Thymus (tissue), 11 donors: ENCODE data around the gene HAT1. TPM values are rescaled to one million over a fixed set of nuclear protein-coding genes. Genes with fewer than 3 reads are reported as not detected.
"Not testable (repeated sequence)": the region's sequence is repeated elsewhere in the genome, so short reads cannot be mapped to it uniquely, and the experiment has no call there.

Experiments used
- DNase-seq, 9 donors: peaks; one replicate each; pipeline ENCODE4 v3.0.0-alpha.2; 2013; ENCODE audit warnings: low spot score in 9 of 9, low read depth in 6 of 9, missing footprints in 1 of 9
- H3K27ac ChIP-seq, 2 donors: one replicate each; pipeline ENCODE4 v1.5.1; 2013; ENCODE audit warnings: control low read depth in 1 of 2, low read depth in 1 of 2, low read length in 1 of 2, mild to moderate bottlenecking in 1 of 2, moderate library complexity in 1 of 2
- H3K27me3 ChIP-seq, 2 donors: one replicate each; pipeline ENCODE4 v1.5.1; 2013; ENCODE audit warnings: low read length in 1 of 2; ENCODE audit not compliant: control insufficient read depth in 2 of 2, insufficient read depth in 1 of 2
- H3K36me3 ChIP-seq, 2 donors: one replicate each; pipeline ENCODE4 v1.5.1; 2013; ENCODE audit warnings: low read length in 1 of 2, mild to moderate bottlenecking in 1 of 2, moderate library complexity in 1 of 2; ENCODE audit not compliant: control insufficient read depth in 2 of 2, insufficient read depth in 2 of 2
- H3K4me1 ChIP-seq, 2 donors: one replicate each; pipeline ENCODE4 v1.5.1; 2013; ENCODE audit warnings: low read length in 2 of 2; ENCODE audit not compliant: control insufficient read depth in 2 of 2, insufficient read depth in 2 of 2
- H3K4me3 ChIP-seq, 2 donors: one replicate each; pipeline ENCODE4 v1.5.1; 2013; ENCODE audit warnings: low read length in 2 of 2, control low read depth in 1 of 2, mild to moderate bottlenecking in 1 of 2
- H3K9me3 ChIP-seq, 2 donors: one replicate each; pipeline ENCODE4 v1.5.1; 2013; ENCODE audit warnings: low read length in 1 of 2, mild to moderate bottlenecking in 1 of 2; ENCODE audit not compliant: control insufficient read depth in 2 of 2, insufficient read depth in 1 of 2
- WGBS: extraction: QIAGEN DNeasy Blood & Tissue Kit; methylation state at CpG from one replicate; pipeline ENCODE4 v1.1.7; 2013; 5-methylcytosine and 5-hydroxymethylcytosine counted together
- polyA plus RNA-seq: library from polyadenylated mRNA; stranded (reverse); fragments of 200-250 nt; gene quantifications from one replicate; pipeline ENCODE4 v1.2.3, GENCODE V29; 2013
- total RNA-seq: library from RNA; stranded (reverse); fragments of 120-200 nt; gene quantifications from one replicate; pipeline ENCODE4 v1.2.4, GENCODE V29; 2013
- donor health status: healthy.

The HAT1 gene
- total and polyA plus RNA-seq, 2 donors, result 53.2 to 74.3 TPM

- Histone ChIP-seq H3K27me3 (no peaks in the 10 kb centered on the region), H3K36me3 (peaks cover 14 to 33% of the 10 kb centered on the region in 2 donors), H3K4me1 (no peaks in the 10 kb centered on the region), H3K9me3 (peaks cover 0 to 2% of the 10 kb centered on the region in 2 donors), H3K4me3 (no peak overlapping the region), H3K27ac (no peak overlapping the region)
- 99% methylated on average over 2 of the region's 2 CpGs for WGBS
- DNase-seq, result no peak
These were observed 50.2 kb downstream of the HAT1 start for GRCh38 chr2:171972329-171972982.

GRCh38 chr2:171979103-171979502 lies 56.8 kb downstream of the HAT1 start:
- 98% methylated on average over 4 of the region's 4 CpGs for WGBS
- no peak for DNase-seq
- H3K36me3 ChIP-seq, result peaks cover 29 to 39% of the 10 kb centered on the region in 2 donors
- no peaks in the 10 kb centered on the region for H3K9me3 ChIP-seq
- H3K4me1 ChIP-seq, result no peaks in the 10 kb centered on the region
- no peaks in the 10 kb centered on the region for H3K27me3 ChIP-seq
- H3K27ac ChIP-seq, result no peak overlapping the region
- H3K4me3 ChIP-seq, result no peak overlapping the region

GRCh38 chr2:171983924-171984323 lies 61.7 kb downstream of the HAT1 start:
- not testable (repeated sequence) for H3K4me3 ChIP-seq, H3K9me3 ChIP-seq, H3K4me1 ChIP-seq, DNase-seq, H3K27me3 ChIP-seq, H3K27ac ChIP-seq
- 100% methylated on average over 1 of the region's 1 CpG for WGBS
- peaks cover 21 to 22% of the 10 kb centered on the region in 2 donors for H3K36me3 ChIP-seq

GRCh38 chr2:171985076-171985475 lies 62.8 kb downstream of the HAT1 start:
- 98% methylated on average over 2 of the region's 2 CpGs for WGBS
- Histone ChIP-seq H3K36me3 (peaks cover 12 to 18% of the 10 kb centered on the region in 2 donors), H3K9me3 (no peaks in the 10 kb centered on the region), H3K4me1 (no peaks in the 10 kb centered on the region), H3K4me3 (no peak overlapping the region), H3K27ac (no peak overlapping the region), H3K27me3 (no peaks in the 10 kb centered on the region)
- no peak for DNase-seq

GRCh38 chr2:171986778-171987177 lies 64.5 kb downstream of the HAT1 start:
- no peaks in the 10 kb centered on the region for H3K4me1 ChIP-seq
- no peak overlapping the region for H3K4me3 ChIP-seq
- peaks cover 9 to 15% of the 10 kb centered on the region in 2 donors for H3K36me3 ChIP-seq
- DNase-seq, result no peak
- H3K27me3 ChIP-seq, result no peaks in the 10 kb centered on the region
- H3K9me3 ChIP-seq, result no peaks in the 10 kb centered on the region
- 84% methylated on average over 4 of the region's 4 CpGs for WGBS
- no peak overlapping the region for H3K27ac ChIP-seq

GRCh38 chr2:171991027-171991426 lies 68.8 kb downstream of the HAT1 start:
- H3K4me1 ChIP-seq, result no peaks in the 10 kb centered on the region
- H3K4me3 ChIP-seq, result no peak overlapping the region
- no peaks in the 10 kb centered on the region for H3K27me3 ChIP-seq
- no peaks in the 10 kb centered on the region for H3K9me3 ChIP-seq
- H3K36me3 ChIP-seq, result peaks cover 0 to 3% of the 10 kb centered on the region in 2 donors
- no peak for DNase-seq
- WGBS, result 96% methylated on average over 4 of the region's 4 CpGs
- H3K27ac ChIP-seq, result no peak overlapping the region

- Histone ChIP-seq H3K9me3 (no peaks in the 10 kb centered on the region), H3K4me3 (no peak overlapping the region), H3K36me3 (no peaks in the 10 kb centered on the region), H3K4me1 (peaks cover 4 to 10% of the 10 kb centered on the region in 2 donors), H3K27ac (no peak overlapping the region), H3K27me3 (peaks cover 3 to 9% of the 10 kb centered on the region in 2 donors)
- no peak for DNase-seq
- 98% methylated on average over 5 of the region's 5 CpGs for WGBS
These were observed 73.3 kb downstream of the HAT1 start for GRCh38 chr2:171995586-171995985.

GRCh38 chr2:171996021-171996420 lies 73.8 kb downstream of the HAT1 start:
- 97% methylated on average over 5 of the region's 5 CpGs for WGBS
- no peak for DNase-seq
- Histone ChIP-seq H3K27ac (no peak overlapping the region), H3K9me3 (no peaks in the 10 kb centered on the region), H3K4me3 (no peak overlapping the region), H3K4me1 (peaks cover 4 to 12% of the 10 kb centered on the region in 2 donors), H3K27me3 (peaks cover 3 to 9% of the 10 kb centered on the region in 2 donors), H3K36me3 (no peaks in the 10 kb centered on the region)

- peaks cover 4 to 12% of the 10 kb centered on the region in 2 donors for H3K4me1 ChIP-seq
- 90% methylated on average over 5 of the region's 5 CpGs for WGBS
- H3K36me3 ChIP-seq, DNase-seq, H3K27me3 ChIP-seq, H3K27ac ChIP-seq, H3K9me3 ChIP-seq, H3K4me3 ChIP-seq: not testable (repeated sequence)
These were observed 74.8 kb downstream of the HAT1 start for GRCh38 chr2:171997031-171997430.
